Kidney epithelial cell (primary cell): ENCODE results near the gene ITIH3. TPM values are rescaled to one million over a fixed set of nuclear protein-coding genes. Genes with fewer than 3 reads are reported as not detected.
"Not testable (repeated sequence)": the region's sequence is repeated elsewhere in the genome, so short reads cannot be mapped to it uniquely, and the experiment has no call there.

ENCODE experiments used
- DNase-seq: peaks from one replicate; pipeline ENCODE4 v3.0.0-alpha.2; 2010; ENCODE audit warnings: low read depth
- H3K27me3 ChIP-seq: 2 replicates; pipeline ENCODE4 v1.6.0; 2011; ENCODE audit warnings: low read length; ENCODE audit not compliant: control insufficient read depth, insufficient read depth
- H3K36me3 ChIP-seq: 2 replicates; pipeline ENCODE4 v1.5.1; 2011; ENCODE audit warnings: low read length; ENCODE audit not compliant: control insufficient read depth, insufficient read depth
- H3K4me3 ChIP-seq: 2 replicates; pipeline ENCODE4 v1.5.1; 2011; ENCODE audit warnings: low read depth, mild to moderate bottlenecking, control low read depth, low read length
- CTCF ChIP-seq: IDR thresholded peaks from 2 replicates; pipeline ENCODE4 v1.5.1; 2011; ENCODE audit warnings: mild to moderate bottlenecking, moderate library complexity, low read length, control low read depth, inconsistent platforms; ENCODE audit not compliant: insufficient read depth, poor library complexity, severe bottlenecking
- total RNA-seq: library from RNA; depleted of rRNA; stranded (reverse); fragments of >200 nt; gene quantifications from 2 replicates; pipeline ENCODE4 v1.2.3, GENCODE V29; 2015

The ITIH3 gene
- total RNA-seq, 1 donor from 2014 or later = not detected

DNA sequence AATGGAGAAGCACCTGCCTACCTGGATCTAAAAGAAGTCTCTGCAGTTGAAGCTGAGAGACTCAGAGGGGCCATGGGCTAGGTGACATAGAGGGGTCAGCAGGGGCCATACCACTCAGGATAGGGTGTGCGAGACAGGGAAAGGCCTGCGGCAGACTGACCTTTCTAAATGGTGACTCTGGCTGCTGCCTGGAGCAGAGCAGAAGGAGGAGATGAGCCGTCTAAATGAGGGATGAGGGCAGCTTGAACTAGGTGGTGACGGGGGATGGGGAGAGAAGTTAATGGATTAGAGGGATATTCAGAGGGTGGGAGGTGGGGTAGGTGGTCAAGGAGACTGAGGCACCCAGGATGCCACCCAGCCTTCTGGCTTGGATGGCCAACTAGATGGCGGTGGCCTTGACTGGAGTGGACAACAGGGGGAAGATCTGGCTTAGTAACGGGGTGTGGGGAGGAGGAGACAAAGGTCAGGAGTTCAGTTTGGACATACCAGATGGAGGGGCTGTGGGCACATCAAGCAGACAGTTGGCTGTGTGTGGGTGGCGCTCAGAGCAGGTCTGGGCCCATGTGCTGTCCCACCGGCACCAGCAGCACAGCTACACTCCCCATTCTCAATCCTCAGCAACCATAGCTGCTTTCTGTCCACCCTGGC, 20.4 kb upstream of the ITIH3 start:
- no peak for TF ChIP-seq CTCF
- no peak overlapping the region for H3K4me3 ChIP-seq
- no peak for DNase-seq
- H3K27me3 ChIP-seq = peaks cover 2% of the 10 kb centered on the region
- H3K36me3 ChIP-seq = no peaks in the 10 kb centered on the region

- no peak for DNase-seq
- Histone ChIP-seq H3K36me3 (no peaks in the 10 kb centered on the region), H3K27me3 (peaks cover 2% of the 10 kb centered on the region), H3K4me3 (no peak overlapping the region)
- TF ChIP-seq CTCF = no peak
Measured at GRCh38 chr3:52774901-52775864, 19.4 kb upstream of the ITIH3 start.

DNA sequence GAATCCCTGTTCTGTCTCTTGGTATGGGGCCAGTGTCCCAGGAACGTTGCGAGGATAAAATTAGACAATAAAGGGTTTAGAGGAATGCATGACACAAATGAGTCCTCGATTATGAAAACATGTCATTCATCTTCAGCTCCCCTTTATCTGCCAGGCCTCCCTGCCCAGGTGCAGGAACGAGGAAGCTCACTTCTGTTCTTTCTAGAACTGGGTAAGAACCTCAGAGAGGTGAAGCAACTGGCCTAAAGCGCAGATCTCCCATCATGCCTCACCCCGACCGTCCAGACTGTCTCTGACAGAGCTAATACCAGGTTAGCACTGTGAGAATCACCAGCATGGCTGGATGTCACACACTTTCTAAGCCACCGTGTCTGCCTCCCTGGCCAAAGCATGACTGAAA, 18.7 kb upstream of the ITIH3 start:
- Histone ChIP-seq H3K4me3 (no peak overlapping the region), H3K27me3 (peaks cover 4% of the 10 kb centered on the region), H3K36me3 (no peaks in the 10 kb centered on the region)
- no peak for TF ChIP-seq CTCF
- DNase-seq = no peak

GRCh38 chr3:52776486-52776885, 18.1 kb upstream of the ITIH3 start:
- H3K4me3 ChIP-seq, H3K27me3 ChIP-seq, H3K36me3 ChIP-seq, DNase-seq: not testable (repeated sequence)

DNA sequence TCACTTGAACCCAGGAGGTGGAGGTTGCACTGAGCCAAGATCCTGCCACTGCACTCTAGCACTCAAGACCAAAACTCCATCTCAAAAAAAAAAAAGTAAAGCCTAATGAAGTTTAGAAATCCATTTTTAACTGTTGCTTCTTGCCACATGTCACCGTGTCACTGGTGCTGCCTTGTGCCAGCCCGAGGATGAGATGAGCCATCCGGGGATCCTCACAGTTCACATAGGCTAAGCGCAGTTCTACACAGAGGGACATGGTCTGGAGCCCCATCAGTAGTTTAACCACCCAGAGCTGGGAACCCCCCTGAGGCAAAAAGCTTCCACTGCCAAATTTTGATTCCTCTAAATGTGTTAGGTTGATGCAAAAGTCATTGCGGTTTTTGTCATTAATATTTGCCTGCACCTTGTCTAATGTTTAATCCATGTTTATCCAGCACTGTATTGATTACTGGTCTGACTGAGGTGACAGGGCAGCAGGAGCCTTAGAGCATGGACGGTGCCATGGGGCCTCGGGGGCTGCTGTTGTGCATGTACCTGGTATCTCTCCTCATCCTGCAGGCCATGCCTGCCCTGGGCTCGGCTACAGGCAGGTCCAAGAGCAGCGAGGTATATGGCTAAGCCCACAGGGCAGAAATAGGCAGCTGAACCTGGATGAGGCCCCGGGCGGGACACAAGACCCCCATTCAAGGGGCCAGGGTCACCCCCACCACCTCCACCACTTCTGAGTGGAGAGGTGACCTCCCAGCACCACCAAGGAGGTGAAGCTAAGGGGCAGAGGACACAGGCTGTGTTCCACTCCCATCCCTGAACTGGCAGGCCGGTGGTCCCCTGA, 17.3 kb upstream of the ITIH3 start, which contains the start of gene ITIH1:
ITIH1 (plus strand) TSS at position 473 of the 832 bp plus-strand sequence; CDS start at position 490, 17 bp downstream.
- DNase-seq = no peak
- no peak for TF ChIP-seq CTCF
- no peaks in the 10 kb centered on the region for H3K36me3 ChIP-seq
- peaks cover 9% of the 10 kb centered on the region for H3K27me3 ChIP-seq
- no peak within 1 kb of the TSS for H3K4me3 ChIP-seq
